HepG2 (cell line): ENCODE data around the gene WNT1. TPM values are rescaled to one million over a fixed set of nuclear protein-coding genes. Genes with fewer than 3 reads are reported as not detected.

Experiments
- FOXO4 ChIP-seq: sonication (generic); formaldehyde crosslinking; conservative IDR thresholded peaks from 2 replicates; pipeline ENCODE4 v1.8.1; 2023; ENCODE audit warnings: missing genetic modification reagents
- GPN1 ChIP-seq: sonication (generic); formaldehyde crosslinking; IDR thresholded peaks from 2 replicates; pipeline ENCODE4 v1.5.1; 2020; ENCODE audit warnings: missing genetic modification reagents, borderline replicate concordance
- NFRKB ChIP-seq: fragments of 450-650 bp; IDR thresholded peaks from 2 replicates; pipeline ENCODE4 v1.6.1; 2017
- NKX3-1 ChIP-seq: sonication (generic); formaldehyde crosslinking; IDR thresholded peaks from 2 replicates; pipeline ENCODE4 v1.5.0; 2020; ENCODE audit warnings: missing genetic modification reagents
- NR2F6 ChIP-seq, 2 experiments: IDR thresholded peaks; 2 replicates each; pipeline ENCODE4 v1.6.1; 2016; ENCODE audit warnings: antibody characterized with exemption in 1 of 2, mild to moderate bottlenecking in 1 of 2
- PCBP2 ChIP-seq: fragments of 200-400 bp; formaldehyde crosslinking; optimal IDR thresholded peaks from 2 replicates; pipeline ENCODE3; 2018; ENCODE audit warnings: low read length, low read depth; ENCODE audit not compliant: poor library complexity, severe bottlenecking
- POLR2A ChIP-seq, 2 experiments: IDR thresholded peaks; 2 replicates each; pipeline ENCODE4 v1.6.1; 2011; ENCODE audit warnings: low read depth in 2 of 2, low read length in 2 of 2, mild to moderate bottlenecking in 1 of 2, moderate library complexity in 1 of 2; ENCODE audit not compliant: insufficient read depth in 1 of 2
- SALL2 ChIP-seq: sonication (generic); formaldehyde crosslinking; IDR thresholded peaks from 2 replicates; pipeline ENCODE4 v1.8.1; 2023; ENCODE audit warnings: mild to moderate bottlenecking, missing genetic modification reagents, inconsistent platforms
- STAT5B ChIP-seq: sonication (generic); formaldehyde crosslinking; IDR thresholded peaks from 2 replicates; pipeline ENCODE4 v1.4.0; 2020; ENCODE audit warnings: missing genetic modification reagents
- TBL1XR1 ChIP-seq: fragments of 150-350 bp; IDR thresholded peaks from 2 replicates; pipeline ENCODE4 v1.6.1; 2014; ENCODE audit warnings: borderline replicate concordance, low read length; ENCODE audit not compliant: partially characterized antibody
- TSC22D2 ChIP-seq: sonication (generic); formaldehyde crosslinking; IDR thresholded peaks from 2 replicates; pipeline ENCODE4 v1.5.1; 2020; ENCODE audit warnings: missing genetic modification reagents, mild to moderate bottlenecking, borderline replicate concordance
- ZNF264 ChIP-seq: sonication (generic); formaldehyde crosslinking; IDR thresholded peaks from 2 replicates; pipeline ENCODE4 v1.4.0; 2020; ENCODE audit warnings: missing genetic modification reagents
- ZNF354B ChIP-seq: sonication (generic); formaldehyde crosslinking; IDR thresholded peaks from 2 replicates; pipeline ENCODE4 v1.8.0; 2022; ENCODE audit warnings: mild to moderate bottlenecking, missing genetic modification reagents
- ZNF710 ChIP-seq: sonication (generic); formaldehyde crosslinking; IDR thresholded peaks from 2 replicates; pipeline ENCODE4 v1.5.0; 2020; ENCODE audit warnings: mild to moderate bottlenecking, missing genetic modification reagents, borderline replicate concordance
- ZNF775 ChIP-seq: sonication (generic); formaldehyde crosslinking; IDR thresholded peaks from 2 replicates; pipeline ENCODE4 v1.4.0; 2020; ENCODE audit warnings: missing genetic modification reagents, mild to moderate bottlenecking, moderate library complexity, borderline replicate concordance
- ZNF878 ChIP-seq: sonication (generic); formaldehyde crosslinking; IDR thresholded peaks from 2 replicates; pipeline ENCODE4 v1.8.1; 2023; ENCODE audit warnings: mild to moderate bottlenecking, missing genetic modification reagents, moderate library complexity
- polyA plus RNA-seq, 8 experiments: library from polyadenylated mRNA; depleted of rRNA in 3 of 8; stranded (reverse) in 7 of 8; unstranded in 1 of 8; fragments of >200 nt; fragmentation: Illumina TruSeq in 4 of 8; extraction: Trizol in 4 of 8; gene quantifications; 2 replicates each; pipeline versions ENCODE4 v1.2.1 to v1.2.3, GENCODE V29; 2011 to 2016; ENCODE audit warnings: low read depth in 4 of 8, missing spikeins in 1 of 8, mixed read lengths in 1 of 8; ENCODE audit not compliant: insufficient read depth in 1 of 8
- total RNA-seq, 5 experiments: library from RNA; depleted of rRNA; stranded (reverse); fragments of >200 nt; fragmentation: Illumina TruSeq; extraction: Trizol; gene quantifications; 2 replicates each; pipeline ENCODE4 v1.2.3, GENCODE V29; 2016; ENCODE audit warnings: low read depth in 1 of 5
- TF ChIP-seq, protein P1 (sequence below): sonication (generic); formaldehyde crosslinking; IDR thresholded peaks from 2 replicates; pipeline ENCODE4 v1.5.0; 2020; ENCODE audit warnings: missing genetic modification reagents, mild to moderate bottlenecking, borderline replicate concordance
- TF ChIP-seq, protein P2 (sequence below): sonication (generic); formaldehyde crosslinking; IDR thresholded peaks from 2 replicates; pipeline ENCODE4 v1.5.1; 2020; ENCODE audit warnings: mild to moderate bottlenecking, missing genetic modification reagents

Gene WNT1
- total and polyA plus RNA-seq, 2 of the 13 experiments (the other 11 are each of a cell fraction or from before 2014, with no cell fraction given), result not detected

DNA sequence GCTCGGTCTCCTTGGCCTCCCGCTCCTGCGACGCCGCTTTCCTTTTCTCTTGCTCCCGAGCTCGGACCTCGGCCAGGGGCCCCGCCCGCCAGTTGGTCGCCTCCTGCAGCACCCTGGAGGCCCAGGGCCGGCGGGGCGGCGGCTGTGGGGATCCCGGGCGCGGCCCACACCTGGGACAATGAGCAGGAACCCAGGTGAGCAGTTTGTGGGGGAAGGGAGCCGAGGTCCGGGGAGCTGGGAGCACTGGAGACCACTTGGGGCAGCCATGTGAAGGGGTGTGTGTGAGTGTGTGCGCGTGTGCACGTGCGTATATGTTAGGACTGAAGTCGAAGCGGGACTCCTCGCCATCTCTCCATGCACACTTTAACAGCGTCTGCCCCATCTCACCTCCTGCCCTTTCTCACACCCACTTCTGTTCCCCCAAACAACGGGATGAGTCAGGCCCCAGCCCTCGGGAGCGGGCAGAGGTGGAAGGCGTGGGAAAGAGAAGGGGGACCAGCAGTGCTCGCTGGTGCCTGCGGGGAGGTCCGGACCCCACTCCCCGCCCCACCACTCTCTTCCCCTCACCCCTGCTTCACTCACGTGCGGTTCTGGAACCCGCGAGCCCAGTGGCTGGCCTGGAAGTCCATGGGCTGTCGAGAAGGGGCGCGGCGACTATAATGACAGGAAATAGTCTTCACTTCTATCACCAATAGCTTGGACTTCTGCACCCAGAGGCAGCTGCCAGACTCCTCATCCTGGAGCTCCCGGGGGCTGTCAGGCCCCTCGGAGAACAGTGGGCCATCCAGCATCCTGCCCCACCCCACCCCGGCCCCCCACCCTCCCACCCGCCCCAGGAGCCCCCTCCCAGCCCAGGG, 20.6 kb downstream of the WNT1 start (continued):
- TF ChIP-seq ZNF710 (CRISPR knock-in tag), result no peak
- peak; percentile 24; the same call in 1 of the 2 replicates for TF ChIP-seq TSC22D2 (CRISPR knock-in tag)
- TF ChIP-seq, protein P1, sequence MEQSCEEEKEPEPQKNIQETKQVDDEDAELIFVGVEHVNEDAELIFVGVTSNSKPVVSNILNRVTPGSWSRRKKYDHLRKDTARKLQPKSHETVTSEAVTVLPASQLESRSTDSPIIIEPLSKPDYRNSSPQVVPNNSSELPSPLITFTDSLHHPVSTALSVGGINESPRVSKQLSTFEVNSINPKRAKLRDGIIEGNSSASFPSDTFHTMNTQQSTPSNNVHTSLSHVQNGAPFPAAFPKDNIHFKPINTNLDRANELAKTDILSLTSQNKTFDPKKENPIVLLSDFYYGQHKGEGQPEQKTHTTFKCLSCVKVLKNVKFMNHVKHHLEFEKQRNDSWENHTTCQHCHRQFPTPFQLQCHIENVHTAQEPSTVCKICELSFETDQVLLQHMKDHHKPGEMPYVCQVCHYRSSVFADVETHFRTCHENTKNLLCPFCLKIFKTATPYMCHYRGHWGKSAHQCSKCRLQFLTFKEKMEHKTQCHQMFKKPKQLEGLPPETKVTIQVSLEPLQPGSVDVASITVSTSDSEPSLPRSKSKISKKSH (CRISPR knock-in tag), result peak; percentile 98
- no peak; the same call in 1 of the 2 replicates for TF ChIP-seq ZNF775
- 0 out of 2 replicates have a peak, but pooled peaks have one; percentile 52 for TF ChIP-seq ZNF354B
- peak; percentile 58; the same call in 1 of the 2 replicates for TF ChIP-seq ZNF264 (CRISPR knock-in tag)
- peak; percentile 32; the same call in 1 of the 2 replicates for TF ChIP-seq SALL2 (CRISPR knock-in tag)
- no peak for TF ChIP-seq NR2F6 (IDR thresholded peaks at IDR 0.05)
- TF ChIP-seq NR2F6 (CRISPR knock-in tag; IDR thresholded peaks at IDR 0.05), result no peak
- TF ChIP-seq ZNF878 (CRISPR knock-in tag), result peak; percentile 71; the same call in 1 of the 2 replicates
- TF ChIP-seq NKX3-1, result peak; percentile 80
- no peak for TF ChIP-seq GPN1 (CRISPR knock-in tag)
- TF ChIP-seq, protein P2, sequence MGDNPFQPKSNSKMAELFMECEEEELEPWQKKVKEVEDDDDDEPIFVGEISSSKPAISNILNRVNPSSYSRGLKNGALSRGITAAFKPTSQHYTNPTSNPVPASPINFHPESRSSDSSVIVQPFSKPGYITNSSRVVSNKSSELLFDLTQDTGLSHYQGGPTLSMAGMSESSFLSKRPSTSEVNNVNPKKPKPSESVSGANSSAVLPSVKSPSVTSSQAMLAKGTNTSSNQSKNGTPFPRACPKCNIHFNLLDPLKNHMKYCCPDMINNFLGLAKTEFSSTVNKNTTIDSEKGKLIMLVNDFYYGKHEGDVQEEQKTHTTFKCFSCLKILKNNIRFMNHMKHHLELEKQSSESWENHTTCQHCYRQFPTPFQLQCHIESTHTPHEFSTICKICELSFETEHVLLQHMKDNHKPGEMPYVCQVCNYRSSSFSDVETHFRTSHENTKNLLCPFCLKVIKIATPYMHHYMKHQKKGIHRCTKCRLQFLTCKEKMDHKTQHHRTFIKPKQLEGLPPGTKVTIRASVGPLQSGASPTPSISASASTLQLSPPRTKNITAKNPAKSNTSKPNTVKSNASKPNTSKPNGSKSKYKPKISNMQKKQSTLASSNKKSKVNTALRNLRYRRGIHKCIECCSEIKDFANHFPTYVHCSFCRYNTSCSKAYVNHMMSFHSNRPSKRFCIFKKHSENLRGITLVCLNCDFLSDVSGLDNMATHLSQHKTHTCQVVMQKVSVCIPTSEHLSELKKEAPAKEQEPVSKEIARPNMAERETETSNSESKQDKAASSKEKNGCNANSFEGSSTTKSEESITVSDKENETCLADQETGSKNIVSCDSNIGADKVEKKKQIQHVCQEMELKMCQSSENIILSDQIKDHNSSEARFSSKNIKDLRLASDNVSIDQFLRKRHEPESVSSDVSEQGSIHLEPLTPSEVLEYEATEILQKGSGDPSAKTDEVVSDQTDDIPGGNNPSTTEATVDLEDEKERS, result 0 out of 2 replicates have a peak, but pooled peaks have one; percentile 30
- TF ChIP-seq TBL1XR1, result no peak
- TF ChIP-seq FOXO4 (CRISPR knock-in tag), result no peak
- TF ChIP-seq STAT5B (CRISPR knock-in tag), result 0 out of 2 replicates have a peak, but pooled peaks have one; percentile 26
- TF ChIP-seq NFRKB, result no peak
- TF ChIP-seq PCBP2, result no peak
- no peak for TF ChIP-seq POLR2A (IDR thresholded peaks at IDR 0.05; ENCODE audit: insufficient read depth in 1 of 2, low read depth in 2 of 2, low read length in 2 of 2)
